GM21367 (cell line): Measurements from ENCODE around the gene COPZ2.
"Not testable (repeated sequence)": the region's sequence is repeated elsewhere in the genome, so short reads cannot be mapped to it uniquely, and the experiment has no call there.

ENCODE experiments used
- ATAC-seq: cut with Tn5 transposase; IDR thresholded peaks from one replicate; pipeline ENCODE4 v1.9.1; 2021; ENCODE audit not compliant: unreplicated experiment

Gene COPZ2, protein sequence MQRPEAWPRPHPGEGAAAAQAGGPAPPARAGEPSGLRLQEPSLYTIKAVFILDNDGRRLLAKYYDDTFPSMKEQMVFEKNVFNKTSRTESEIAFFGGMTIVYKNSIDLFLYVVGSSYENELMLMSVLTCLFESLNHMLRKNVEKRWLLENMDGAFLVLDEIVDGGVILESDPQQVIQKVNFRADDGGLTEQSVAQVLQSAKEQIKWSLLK

DNA sequence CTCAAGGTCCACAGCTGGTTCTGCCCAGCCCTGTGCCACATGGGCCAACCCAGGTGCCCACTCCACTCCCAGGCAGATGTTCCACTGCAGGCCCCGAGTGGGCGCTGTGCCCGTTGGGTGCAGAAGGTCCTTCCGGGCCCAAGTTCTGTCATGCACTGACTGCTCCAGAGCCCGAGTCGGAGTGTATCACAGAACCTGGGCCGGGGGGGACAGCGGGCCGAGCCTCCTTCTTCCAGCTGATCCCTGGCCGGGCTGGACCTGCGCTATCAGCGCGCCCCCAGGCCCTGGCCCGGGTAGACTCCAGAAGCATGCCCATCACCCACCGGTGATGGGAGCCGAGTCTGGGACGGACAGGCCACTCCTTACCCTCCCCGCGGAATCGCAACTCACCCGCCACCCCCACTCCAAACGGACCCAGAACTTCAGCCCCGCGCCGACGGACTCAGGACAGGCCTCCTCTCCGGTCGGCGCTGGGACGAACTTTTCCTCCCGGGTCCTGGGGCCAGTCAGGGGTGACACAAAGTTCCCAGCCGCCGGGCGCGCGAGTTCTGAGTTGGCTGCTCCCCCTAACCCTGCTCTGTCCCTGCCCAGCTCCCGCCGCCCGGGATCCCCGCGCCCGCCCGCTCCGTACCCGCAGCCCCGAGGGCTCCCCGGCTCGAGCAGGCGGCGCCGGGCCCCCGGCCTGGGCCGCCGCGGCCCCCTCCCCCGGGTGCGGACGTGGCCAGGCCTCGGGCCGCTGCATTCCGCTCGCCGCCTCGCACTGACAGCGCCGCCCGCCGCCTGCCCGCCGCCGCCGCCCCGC lies at the start of gene COPZ2:
Gene COPZ2 (minus strand): TSS at position 762 of the 802 bp plus-strand sequence. CDS start 20 bp downstream, at position 742.
- no peak for ATAC-seq

DNA sequence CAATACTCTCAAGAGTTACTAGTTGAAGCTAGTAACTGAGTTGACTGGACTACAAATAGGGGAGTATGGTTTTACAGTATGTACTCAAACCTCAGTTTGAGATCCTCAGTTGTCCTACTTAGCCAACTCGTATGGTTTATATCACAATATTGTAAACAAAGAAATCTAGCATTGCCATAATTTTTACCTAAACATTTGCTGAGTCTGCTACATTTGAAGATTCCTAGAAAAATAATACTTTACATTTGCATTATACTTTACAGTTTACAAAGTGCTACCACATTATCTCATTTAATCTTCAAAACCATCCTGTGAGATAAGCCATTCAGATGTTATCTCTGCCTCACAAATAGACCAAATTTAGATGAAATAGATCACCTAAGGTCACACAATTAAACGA lies 47.3 kb upstream of the COPZ2 start:
- ATAC-seq = no peak

DNA sequence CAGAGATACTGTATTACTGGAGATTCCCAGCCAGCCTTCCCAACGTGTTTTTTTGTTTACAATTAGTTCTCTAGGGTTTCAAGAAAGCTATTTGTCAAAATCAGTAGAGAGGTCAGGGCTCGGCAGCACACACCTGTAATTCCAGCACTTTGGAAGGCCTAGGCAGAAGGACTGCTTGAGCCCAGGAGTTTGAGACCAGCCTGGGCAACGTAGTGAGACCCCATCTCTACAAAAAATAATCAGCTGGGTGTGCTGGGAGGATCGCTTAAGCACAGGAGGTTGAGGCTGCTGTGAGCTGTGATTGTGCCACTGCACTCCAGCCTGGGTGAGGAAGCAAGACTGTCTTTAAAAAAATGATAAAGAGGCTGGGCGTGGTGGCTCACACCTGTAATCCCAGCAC lies 44.3 kb upstream of the COPZ2 start:
- ATAC-seq = no peak

DNA sequence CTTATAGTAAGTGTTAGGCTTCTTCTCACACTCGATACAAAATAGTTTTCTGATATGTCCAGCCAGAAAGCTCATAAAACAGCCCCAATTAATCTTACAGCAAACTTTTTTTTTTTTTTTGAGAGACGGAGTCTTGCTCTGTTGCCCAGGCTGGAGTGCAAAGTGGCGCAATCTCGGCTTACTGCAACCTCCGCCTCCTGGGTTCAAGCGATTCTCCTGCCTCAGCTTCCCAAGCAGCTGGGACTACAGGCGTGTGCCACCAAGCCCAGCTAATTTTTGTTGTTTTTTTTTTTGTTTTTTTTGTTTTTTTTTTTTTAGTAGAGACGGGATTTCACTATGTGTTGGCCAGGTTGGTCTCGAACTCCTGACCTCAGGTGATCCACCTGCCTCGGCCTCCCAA lies 39.6 kb upstream of the COPZ2 start:
- not testable (repeated sequence) for ATAC-seq

DNA sequence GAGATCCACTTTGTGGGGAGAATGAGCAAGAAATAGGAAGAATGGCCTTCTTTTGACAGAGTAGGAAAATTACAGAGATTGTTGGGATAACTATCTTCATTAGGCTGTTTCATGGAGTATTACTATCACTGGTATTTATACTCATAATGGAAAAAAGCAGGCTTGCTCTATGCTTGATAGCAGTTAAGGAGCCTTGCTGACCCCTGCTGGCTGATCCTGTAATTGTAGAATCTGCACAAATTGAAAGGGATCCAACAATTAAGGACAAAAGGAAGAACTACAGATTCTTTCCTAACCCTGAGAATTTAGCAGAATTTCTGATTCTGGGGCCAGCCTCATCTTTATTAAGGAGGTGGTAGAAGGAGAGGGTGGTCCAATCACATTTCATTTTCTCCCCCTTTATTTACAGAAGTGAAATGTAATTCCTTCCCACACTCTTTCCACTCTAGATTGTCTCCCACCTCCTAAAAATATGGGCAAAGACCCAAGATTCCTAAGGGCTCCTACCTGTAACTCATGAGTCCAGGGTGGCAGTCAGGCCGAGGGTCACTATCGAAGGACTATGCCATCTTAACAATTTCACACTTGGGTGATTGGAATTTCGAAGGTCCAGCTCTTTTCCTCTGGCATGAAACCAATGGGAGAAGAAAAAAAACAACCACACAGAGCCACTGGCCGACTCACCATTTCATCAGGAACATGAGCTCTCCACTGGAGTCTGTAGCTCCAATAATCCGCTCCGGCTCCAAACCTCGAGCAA lies 36.9 kb upstream of the COPZ2 start:
- ATAC-seq = no peak

DNA sequence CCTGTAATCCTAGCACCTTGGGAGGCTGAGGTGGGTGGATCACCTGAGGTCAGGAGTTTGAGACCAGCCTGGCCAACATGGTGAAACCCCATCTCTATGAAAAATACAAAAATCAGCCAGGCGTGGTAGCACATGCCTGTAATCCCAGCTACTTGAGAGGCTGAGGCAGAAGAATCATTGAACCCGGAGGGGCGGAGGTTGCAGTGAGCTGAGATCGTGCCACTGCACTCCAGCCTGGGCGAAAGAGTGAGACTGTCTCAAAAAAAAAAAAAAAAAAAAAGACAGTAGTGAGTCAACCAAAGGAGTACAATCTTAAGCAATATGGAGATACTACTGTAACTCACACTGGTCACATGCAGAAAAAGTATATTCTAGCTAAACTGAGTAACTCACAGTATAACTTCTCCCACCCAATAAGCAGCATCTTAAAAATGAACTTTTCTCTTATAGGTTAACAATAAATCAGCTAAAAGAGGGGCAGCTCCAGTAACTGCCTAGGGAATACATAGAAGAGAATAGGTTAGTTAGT lies 36.0 kb upstream of the COPZ2 start:
- ATAC-seq = not testable (repeated sequence)

DNA sequence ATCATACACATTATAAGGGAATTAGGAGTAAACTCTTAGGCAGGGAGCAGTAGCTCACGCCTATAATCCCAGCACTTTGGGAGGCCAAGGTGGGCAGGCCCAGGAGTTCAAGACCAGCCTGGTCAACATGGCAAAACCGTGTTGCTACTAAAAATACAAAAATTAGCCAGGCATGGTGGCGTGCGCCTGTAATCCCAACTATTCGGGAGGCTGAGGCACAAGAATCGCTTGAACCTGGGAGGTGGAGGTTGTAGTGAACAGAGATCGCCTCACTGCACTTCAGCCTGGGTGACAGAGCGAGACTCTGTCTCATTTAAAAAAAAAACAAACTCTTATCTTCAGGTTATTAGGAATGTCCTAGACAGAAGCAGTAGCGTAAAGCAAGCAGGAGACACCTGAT lies 35.2 kb upstream of the COPZ2 start:
- not testable (repeated sequence) for ATAC-seq

DNA sequence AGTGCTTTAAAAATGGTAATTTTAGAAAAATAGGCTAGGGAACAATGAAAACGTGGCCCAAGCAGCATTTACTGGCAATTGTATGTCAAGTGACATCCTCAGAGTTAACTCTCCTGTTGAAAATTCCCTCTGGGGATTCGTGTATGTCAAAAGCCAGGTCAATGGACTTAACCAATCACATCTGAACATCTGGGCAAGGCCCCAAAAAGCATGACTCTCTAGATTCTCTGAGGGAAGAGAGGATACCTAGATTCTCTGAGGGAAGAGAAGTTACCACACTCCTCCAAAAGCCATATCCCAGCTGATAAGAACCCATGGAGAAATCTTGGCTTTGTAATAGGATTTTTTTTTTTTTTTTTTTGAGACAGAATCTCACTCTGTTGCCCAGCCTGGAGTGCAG lies 34.1 kb upstream of the COPZ2 start:
- no peak for ATAC-seq

DNA sequence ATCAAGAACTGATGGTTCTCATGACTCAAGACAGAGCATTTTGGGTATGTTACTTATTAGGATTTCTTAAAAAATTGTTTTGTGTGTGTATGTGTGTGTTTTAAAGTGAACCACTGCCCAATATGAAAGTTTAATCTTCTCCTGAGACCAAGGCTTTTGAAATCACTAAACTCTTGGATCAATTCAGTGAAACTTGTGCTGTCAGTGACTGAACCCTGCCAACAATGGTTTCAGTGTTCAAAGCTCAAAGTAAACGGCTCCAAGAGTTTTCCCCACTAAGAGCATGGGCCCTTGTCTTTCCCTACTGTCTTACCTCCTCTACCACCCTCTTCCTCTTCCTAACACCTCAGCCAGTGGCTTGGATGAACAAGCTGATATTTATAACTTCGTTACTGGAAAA lies 32.6 kb upstream of the COPZ2 start:
- ATAC-seq = no peak

DNA sequence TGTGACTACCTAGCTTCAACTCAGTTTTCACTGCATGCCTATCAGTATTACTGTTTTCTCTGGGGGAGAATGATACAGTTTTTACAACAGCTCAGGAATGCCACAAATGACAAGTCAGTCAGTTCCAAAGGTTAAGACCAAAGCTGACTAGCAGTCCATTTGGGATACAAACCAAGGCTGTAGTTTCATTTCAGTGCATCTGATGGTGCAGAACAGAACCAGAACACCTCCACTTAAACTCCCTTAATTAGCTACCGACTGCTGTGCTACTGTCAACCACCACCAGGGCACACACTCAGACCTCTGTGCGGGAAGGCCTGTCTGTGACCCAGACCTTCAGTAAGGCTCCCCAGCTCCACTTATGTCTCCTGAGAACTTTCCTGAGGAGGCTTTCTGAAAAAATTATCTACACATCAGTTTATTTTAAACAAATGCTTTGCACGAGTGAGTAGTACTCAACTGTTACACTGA lies 30.9 kb upstream of the COPZ2 start:
- ATAC-seq = no peak

DNA sequence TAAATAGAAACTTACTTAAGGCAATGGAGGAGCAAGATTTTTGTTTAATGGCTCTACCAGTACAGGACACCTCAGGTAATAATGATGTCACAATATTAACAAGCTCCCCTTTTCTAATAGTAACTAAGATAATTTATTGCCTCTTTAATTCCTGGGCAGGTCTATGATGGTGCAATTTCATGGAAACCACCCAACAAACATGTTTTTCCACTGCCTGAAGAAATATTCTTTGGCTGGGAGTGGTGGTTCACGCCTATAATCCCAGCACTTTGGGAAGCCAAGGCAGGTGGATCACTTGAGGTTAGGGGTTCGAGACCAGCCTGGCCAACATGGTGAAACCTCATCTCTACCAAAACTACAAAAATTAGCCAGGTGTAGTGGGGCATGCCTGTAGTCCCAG lies 30.2 kb upstream of the COPZ2 start:
- ATAC-seq = not testable (repeated sequence)

DNA sequence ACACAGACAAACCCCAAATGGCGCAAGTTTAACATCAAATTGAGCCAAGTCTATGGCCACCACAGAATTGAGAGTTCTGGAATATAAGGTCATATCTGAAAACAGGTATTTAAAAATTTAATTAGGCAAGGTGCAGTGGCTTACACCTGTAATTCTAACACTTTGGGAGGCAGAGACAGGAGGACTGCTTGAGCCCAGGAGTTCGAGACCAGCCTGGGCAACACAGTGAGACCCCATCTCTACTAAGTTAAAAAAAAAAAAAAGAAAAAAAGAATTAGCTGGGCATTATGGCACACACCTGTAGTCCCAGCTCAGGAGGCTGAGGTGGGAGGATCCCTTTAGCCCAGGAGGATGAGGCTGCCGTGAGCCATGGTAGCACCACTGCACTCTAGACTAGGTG lies 29.6 kb upstream of the COPZ2 start:
- no peak for ATAC-seq

DNA sequence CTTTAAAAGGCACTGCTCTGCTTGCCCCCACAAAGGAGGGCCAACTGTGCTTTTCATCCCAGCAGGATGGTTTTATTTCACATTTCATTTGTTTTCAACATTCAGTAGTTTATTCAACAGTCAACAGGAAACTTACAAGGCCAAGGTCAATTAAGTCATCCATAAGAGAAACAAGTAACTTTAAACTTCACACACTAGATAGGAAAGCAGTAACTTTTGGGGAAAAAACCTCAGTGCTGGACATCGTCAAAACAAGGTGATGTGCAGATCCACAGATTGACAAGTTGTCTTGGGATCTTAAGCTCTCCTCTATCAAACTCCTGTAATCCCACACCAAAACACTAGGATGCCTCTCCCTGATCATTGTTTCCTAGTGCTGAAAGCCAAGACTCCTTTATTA lies 29.1 kb upstream of the COPZ2 start:
- no peak for ATAC-seq

DNA sequence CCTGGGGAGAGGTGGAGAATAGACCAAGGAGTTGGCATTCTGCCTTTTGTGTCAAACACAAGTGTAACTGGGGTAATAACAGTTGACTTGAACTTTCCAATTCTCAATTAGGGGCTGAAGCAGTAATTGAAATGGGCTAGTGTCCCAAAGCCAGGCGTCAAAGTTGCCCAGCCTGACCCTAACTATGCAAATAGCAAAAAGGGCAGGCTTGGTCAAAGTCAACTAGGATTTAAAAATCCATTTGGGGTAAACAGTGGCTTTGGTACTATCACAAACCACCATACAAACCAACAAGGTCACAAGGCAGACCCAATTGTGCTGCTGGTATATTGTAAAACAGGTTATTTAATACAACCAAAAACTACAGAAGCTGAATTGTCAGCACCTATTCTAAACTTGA lies 28.6 kb upstream of the COPZ2 start:
- no peak for ATAC-seq

DNA sequence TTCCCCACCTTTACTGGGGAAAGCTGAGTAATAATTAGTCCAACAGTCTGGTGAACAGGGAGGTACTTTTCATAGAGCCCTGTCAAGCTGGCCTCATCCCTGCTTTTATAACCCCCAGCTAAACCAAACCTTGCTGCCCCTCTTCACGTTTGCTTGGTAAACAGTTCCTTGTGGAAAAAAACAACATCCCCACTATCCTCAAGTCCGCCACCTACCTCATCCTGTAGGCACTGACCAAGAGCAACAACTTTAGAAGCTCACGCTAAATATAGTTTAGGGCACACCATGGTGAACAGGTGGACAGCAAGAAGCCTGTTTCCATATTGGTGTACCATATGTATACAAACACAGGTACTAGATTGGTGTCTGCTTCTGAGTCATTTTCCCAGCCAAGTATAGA lies 27.0 kb upstream of the COPZ2 start:
- no peak for ATAC-seq

DNA sequence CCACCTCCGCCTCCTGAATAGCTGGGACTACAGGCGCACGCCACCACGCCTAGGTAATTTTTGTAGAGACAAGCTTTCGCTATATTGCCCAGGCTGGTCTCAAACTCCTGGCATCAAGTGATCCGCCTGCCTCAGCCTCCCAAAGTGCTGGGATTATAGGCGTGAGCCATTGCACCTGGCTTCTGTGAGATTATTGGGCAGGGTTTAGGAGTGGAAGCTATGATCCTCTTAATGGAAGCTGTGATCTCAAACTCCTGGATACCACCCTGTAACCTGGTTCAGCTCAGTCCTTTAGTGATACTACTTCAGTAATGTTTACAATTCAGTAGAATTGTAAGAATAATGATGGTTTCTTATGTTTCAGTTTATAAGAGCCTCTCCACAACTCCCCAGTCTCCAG lies 24.7 kb upstream of the COPZ2 start:
- ATAC-seq = no peak

DNA sequence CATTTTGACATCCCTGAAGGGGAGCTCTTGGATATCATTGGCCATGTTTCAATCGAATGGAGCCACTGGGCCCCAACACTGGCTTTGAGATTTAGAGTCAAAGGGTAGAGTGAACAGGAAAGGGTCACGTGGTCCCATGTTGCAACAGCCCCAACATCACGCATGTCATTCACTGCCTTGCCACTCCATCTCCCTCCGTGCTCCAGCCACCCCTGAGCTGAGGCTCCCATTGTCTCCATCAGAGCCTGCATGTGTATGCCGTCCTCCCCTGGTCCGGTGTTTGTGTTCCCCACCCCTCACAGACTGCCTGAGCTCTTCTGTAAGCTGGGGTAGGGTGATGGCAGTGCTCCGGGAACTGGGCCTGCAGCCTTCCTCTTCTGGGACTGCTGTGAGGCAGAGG lies 22.7 kb upstream of the COPZ2 start:
- ATAC-seq = no peak

DNA sequence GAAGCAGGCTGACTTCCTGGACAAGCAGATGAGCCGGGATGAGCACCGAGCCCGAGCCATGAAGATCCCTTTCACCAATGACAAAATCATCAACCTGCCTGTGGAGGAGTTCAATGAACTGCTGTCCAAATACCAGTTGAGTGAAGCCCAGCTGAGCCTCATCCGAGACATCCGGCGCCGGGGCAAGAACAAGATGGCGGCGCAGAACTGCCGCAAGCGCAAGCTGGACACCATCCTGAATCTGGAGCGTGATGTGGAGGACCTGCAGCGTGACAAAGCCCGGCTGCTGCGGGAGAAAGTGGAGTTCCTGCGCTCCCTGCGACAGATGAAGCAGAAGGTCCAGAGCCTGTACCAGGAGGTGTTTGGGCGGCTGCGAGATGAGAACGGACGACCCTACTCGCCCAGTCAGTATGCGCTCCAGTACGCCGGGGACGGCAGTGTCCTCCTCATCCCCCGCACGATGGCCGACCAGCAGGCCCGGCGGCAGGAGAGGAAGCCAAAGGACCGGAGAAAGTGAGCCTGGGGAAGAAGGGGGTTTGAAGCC lies 21.6 kb upstream of the COPZ2 start:
- ATAC-seq = no peak

DNA sequence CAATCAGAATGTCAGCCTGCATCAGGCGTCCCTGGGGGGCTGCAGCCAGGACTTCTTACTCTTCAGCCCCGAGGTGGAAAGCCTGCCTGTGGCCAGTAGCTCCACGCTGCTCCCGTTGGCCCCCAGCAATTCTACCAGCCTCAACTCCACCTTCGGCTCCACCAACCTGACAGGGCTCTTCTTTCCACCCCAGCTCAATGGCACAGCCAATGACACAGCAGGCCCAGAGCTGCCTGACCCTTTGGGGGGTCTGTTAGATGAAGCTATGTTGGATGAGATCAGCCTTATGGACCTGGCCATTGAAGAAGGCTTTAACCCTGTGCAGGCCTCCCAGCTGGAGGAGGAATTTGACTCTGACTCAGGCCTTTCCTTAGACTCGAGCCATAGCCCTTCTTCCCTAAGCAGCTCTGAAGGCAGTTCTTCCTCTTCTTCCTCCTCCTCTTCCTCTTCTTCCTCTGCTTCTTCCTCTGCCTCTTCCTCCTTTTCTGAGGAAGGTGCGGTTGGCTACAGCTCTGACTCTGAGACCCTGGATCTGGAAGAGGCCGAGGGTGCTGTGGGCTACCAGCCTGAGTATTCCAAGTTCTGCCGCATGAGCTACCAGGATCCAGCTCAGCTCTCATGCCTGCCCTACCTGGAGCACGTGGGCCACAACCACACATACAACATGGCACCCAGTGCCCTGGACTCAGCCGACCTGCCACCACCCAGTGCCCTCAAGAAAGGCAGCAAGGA lies 21.0 kb upstream of the COPZ2 start:
- no peak for ATAC-seq

DNA sequence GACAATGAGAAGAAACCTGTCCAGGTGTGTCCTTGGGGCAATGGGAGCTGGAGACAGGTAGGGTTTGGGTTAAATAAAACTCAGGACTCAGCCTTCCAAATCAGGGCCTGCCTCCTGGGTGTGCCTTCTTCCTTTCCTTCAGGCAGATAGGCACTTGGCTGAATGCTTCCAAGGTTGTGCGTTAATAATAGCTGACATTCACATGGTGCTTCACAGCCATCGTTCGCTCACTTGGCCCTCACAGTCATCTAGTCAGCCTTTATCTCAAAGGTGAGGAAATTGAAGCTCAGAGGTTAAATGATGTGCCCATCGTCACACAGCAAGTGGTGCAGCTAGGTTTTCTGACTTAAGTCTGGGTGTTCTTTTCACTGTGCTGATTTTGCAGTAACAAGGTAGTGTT lies 20.0 kb upstream of the COPZ2 start:
- no peak for ATAC-seq

DNA sequence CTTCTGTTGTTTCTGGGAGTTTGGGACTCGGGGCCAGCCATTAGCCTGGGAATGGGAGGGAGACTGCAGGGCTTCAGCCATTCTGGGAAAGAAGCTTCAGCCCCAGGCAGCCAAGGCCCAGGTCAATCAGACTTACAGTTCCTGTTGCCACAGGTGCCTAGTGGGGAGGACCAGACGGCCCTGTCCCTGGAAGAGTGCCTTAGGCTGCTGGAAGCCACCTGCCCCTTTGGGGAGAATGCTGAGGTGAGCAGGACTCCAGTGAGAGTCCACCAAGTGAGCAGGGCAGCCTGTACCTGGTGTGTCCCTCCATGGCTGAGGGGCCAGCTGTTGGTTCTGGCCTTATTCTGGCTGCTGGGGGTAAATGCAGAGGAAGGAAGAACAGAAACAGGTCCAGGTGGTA lies 19.3 kb upstream of the COPZ2 start:
- ATAC-seq = no peak
